Heart left ventricle (tissue), 16 donors: ENCODE data around the gene DCX. TPM values are rescaled to one million over a fixed set of nuclear protein-coding genes. Genes with fewer than 3 reads are reported as not detected.
A peak's percentile ranks its signal among the peaks of the same experiment; 100 is the strongest.

Experiments
- ATAC-seq, 4 donors: fragments of 200-7000 bp; cut with Tn5 transposase; one replicate each; pipeline ENCODE4 v1.9.1; 2020 to 2022; ENCODE audit warnings: moderate library complexity in 4 of 4, mild to moderate bottlenecking in 3 of 4, moderate number of reproducible peaks in 1 of 4
- DNase-seq, 5 donors: peaks; one replicate each; pipeline ENCODE4 v3.0.0-alpha.2; 2020
- H3K27ac ChIP-seq, 12 donors: fragments of 200-600 bp; sonication (generic) in 4 of 12; one replicate each; pipeline versions ENCODE4 v1.5.0 to v1.8.0; 2016 to 2022; ENCODE audit warnings: mild to moderate bottlenecking in 2 of 12
- H3K27me3 ChIP-seq, 9 donors: fragments of 200-600 bp; sonication (generic) in 2 of 9; one replicate each; pipeline versions ENCODE4 v1.5.1 to v1.8.0; 2016 to 2022; ENCODE audit warnings: mild to moderate bottlenecking in 3 of 9
- H3K36me3 ChIP-seq, 9 donors: fragments of 200-600 bp; sonication (generic) in 2 of 9; one replicate each; pipeline versions ENCODE4 v1.5.0 to v1.8.0; 2018 to 2022; ENCODE audit warnings: mild to moderate bottlenecking in 2 of 9
- H3K4me1 ChIP-seq, 12 donors: fragments of 200-600 bp; sonication (generic) in 4 of 12; one replicate each; pipeline versions ENCODE4 v1.5.0 to v1.8.0; 2016 to 2022; ENCODE audit warnings: mild to moderate bottlenecking in 3 of 12
- H3K4me3 ChIP-seq, 12 donors: fragments of 200-600 bp; sonication (generic) in 4 of 12; one replicate each; pipeline versions ENCODE4 v1.5.0 to v1.8.0; 2017 to 2022; ENCODE audit warnings: mild to moderate bottlenecking in 9 of 12, moderate library complexity in 4 of 12
- H3K9me3 ChIP-seq, 12 donors: fragments of 200-600 bp; sonication (generic) in 4 of 12; one replicate each; pipeline versions ENCODE4 v1.5.0 to v1.8.0; 2016 to 2022; ENCODE audit warnings: mild to moderate bottlenecking in 1 of 12
- POLR2A ChIP-seq, 2 donors: fragments of 450-650 bp; IDR thresholded peaks; one replicate each; pipeline ENCODE4 v1.6.1; 2017; ENCODE audit warnings: antibody characterized with exemption in 2 of 2, mild to moderate bottlenecking in 2 of 2, moderate library complexity in 2 of 2
- WGBS, 4 donors: extraction: QIAGEN DNeasy Blood & Tissue Kit in 2 of 4; methylation state at CpG; one replicate each; pipeline versions ENCODE4 v1.1.5 to v1.1.7; 2013 to 2018; 5-methylcytosine and 5-hydroxymethylcytosine counted together
- intact Hi-C, 10 donors: fragments of 100-400 bp; cut with DNase I; formaldehyde crosslinking; loops; one replicate each; pipeline versions ENCODE4 v1.11.1 to v1.14.2; 2022
- polyA plus RNA-seq, 2 donors: library from polyadenylated mRNA; stranded (reverse); fragments of 200-250 nt; gene quantifications; one replicate each; pipeline ENCODE4 v1.2.3, GENCODE V29; 2013
- total RNA-seq, 9 donors: library from RNA; depleted of rRNA in 2 of 9; stranded (reverse); fragments of >200 nt in 2 of 9; fragmentation: NEBNext Ultra II Directional in 3 of 9; extraction: Animal tissue kit (Norgen Biotek cat#: 25700) in 3 of 9; gene quantifications; one replicate each; pipeline versions ENCODE4 v1.1.0 to v1.2.4, GENCODE V29; 2016 to 2023
- TF ChIP-seq, protein P1 (sequence below), 12 donors: fragments of 200-600 bp; sonication (generic) in 4 of 12; IDR thresholded peaks; one replicate each; pipeline versions ENCODE4 v1.5.0 to v1.8.0; 2018 to 2022; ENCODE audit warnings: antibody characterized with exemption in 12 of 12, mild to moderate bottlenecking in 5 of 12
- donor health status: ischemic (EF 13 %, LVEDD 7.1; RV severe dilation, severe dysfunction).
- donor health status: healthy with polysubstance abuse.
- donor health status: DM: no; HTN: yes; CAD: no.
- donor health status: DM: no; HTN: no; CAD: no.
- donor health status: ischemic (EF 25% LVEDD 6.9; RV normal size, moderate dysfunction).
- donor health status: ischemic (EF 25% LVEDD 5.7; RV mildly dilated, moderate dysfunction).
- donor health status: healthy.
- donor health status: DM: yes; HTN: yes; CAD: no.
- donor health status: ischemic (EF 35%, LVEDD 5.7; RV mildly dilated, moderate dysfunction).
- donor health status: nonischemic (EF 11% LVEDD 7.7; RV severe dilation, severe dysfunction).
- donor health status: DM: yes; HTN: yes; CAD: no.
- donor health status: PGD.
- donor health status: ischemic (EF 29% LVEDD 5.4; RV normal size, mild dysfunction).
- donor health status: nonischemic (EF 23%, LVEDD 6.1; RV moderate dilation, normal function).

The DCX gene
- total and polyA plus RNA-seq, 11 donors, result 0.04 to 0.09 (median 0.07) TPM; not detected in 7

DNA sequence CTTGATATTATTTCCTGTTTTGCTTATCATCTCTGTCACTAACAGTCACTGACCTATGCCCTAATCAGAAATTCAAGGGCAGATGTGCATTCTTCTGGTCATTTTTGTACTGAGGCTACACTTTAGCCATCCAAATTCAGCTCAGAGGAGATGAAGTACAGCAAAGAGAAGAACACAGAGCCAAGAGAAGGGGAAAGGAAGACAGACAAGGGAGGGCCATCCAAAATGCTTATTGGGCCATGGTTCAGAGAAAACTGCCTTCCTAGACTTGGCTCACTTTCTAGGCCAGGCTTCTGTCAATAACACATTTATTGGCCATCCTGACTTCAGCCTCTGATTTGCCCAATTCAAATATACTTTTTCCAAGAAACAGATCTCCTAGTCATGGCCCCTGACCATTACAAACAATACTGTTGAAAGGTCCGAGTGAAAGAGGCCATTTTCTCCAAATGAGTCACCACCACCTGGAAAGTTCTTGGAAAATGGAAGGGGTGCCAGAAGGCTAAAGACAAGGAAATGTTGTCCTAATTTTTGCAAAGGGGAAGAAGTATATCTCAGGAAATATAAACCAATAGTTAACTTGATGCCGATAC, 56.4 kb downstream of the DCX start:
- no peak overlapping the region for H3K27ac ChIP-seq
- 60 to 75% (median 70%) methylated on average over 2 of the region's 2 CpGs for WGBS, 4 donors

GRCh38 chrX:111354496-111354895, 57.5 kb downstream of the DCX start:
- no peak overlapping the region for H3K27ac ChIP-seq
- no peak overlapping the region for H3K4me3 ChIP-seq
- H3K36me3 ChIP-seq, result no peaks in the 10 kb centered on the region
- DNase-seq (no peak), ATAC-seq (no peak)
- TF ChIP-seq, protein P1, sequence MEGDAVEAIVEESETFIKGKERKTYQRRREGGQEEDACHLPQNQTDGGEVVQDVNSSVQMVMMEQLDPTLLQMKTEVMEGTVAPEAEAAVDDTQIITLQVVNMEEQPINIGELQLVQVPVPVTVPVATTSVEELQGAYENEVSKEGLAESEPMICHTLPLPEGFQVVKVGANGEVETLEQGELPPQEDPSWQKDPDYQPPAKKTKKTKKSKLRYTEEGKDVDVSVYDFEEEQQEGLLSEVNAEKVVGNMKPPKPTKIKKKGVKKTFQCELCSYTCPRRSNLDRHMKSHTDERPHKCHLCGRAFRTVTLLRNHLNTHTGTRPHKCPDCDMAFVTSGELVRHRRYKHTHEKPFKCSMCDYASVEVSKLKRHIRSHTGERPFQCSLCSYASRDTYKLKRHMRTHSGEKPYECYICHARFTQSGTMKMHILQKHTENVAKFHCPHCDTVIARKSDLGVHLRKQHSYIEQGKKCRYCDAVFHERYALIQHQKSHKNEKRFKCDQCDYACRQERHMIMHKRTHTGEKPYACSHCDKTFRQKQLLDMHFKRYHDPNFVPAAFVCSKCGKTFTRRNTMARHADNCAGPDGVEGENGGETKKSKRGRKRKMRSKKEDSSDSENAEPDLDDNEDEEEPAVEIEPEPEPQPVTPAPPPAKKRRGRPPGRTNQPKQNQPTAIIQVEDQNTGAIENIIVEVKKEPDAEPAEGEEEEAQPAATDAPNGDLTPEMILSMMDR (IDR thresholded peaks at IDR 0.05), result no peak
- TF ChIP-seq POLR2A (IDR thresholded peaks at IDR 0.05), result no peak
- no peaks in the 10 kb centered on the region for H3K27me3 ChIP-seq
- intact Hi-C loops, result loop anchor here in 1 of 10 donors (5.0 kb wide), 1 partner anchor 188 kb away; no protein-coding TSS in a partner anchor
- 47 to 57% (median 52%) methylated on average over 1 of the region's 1 CpG for WGBS, 4 donors
- H3K4me1 ChIP-seq, result peaks cover 0 to 7% (median 0%) of the 10 kb centered on the region in 12 donors
- no peaks in the 10 kb centered on the region for H3K9me3 ChIP-seq

More for the DNA sequence above, 56.4 kb downstream of the DCX start:
- intact Hi-C loops, result no loop called here
- ATAC-seq (peak in 3 of 4 donors; percentile 52 to 58 (median 55)), DNase-seq (no peak)
- TF ChIP-seq POLR2A (IDR thresholded peaks at IDR 0.05), result no peak
- TF ChIP-seq, protein P1 (IDR thresholded peaks at IDR 0.05), result no peak
- Histone ChIP-seq H3K9me3 (no peaks in the 10 kb centered on the region), H3K4me3 (no peak overlapping the region), H3K36me3 (no peaks in the 10 kb centered on the region), H3K27me3 (peaks cover 0 to 4% (median 0%) of the 10 kb centered on the region in 9 donors), H3K4me1 (peaks cover 0 to 7% (median 0%) of the 10 kb centered on the region in 12 donors)

DNA sequence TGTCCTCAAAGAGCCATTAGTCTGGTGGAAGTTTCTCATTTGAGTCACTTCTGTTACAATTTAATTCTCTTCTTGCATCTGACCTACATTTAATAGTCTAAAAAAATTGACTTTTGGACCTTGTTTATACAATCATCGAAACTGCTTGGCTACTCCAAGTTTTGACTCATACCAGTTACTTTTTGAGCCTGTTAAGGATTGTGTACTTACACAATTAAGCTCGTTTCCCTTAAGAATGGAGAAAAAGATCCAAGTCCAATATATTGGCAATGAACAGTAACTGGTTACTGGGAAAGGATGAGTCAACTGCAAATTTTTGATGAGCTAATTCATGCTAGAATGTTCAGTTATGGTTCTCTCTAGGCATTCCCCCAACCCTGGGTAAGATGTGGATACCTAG, 58.2 kb downstream of the DCX start:
- no peaks in the 10 kb centered on the region for H3K36me3 ChIP-seq
- TF ChIP-seq, protein P1 (IDR thresholded peaks at IDR 0.05), result no peak
- no peak for TF ChIP-seq POLR2A (IDR thresholded peaks at IDR 0.05)
- intact Hi-C loops, result loop anchor here in 1 of 10 donors (5.0 kb wide), 1 partner anchor 189 kb away; no protein-coding TSS in a partner anchor
- H3K4me3 ChIP-seq, result no peak overlapping the region
- no peak overlapping the region for H3K27ac ChIP-seq
- no peak for DNase-seq
- H3K27me3 ChIP-seq, result no peaks in the 10 kb centered on the region
- 47 to 76% (median 51%) methylated on average over 2 of the region's 2 CpGs for WGBS, 4 donors
- no peaks in the 10 kb centered on the region for H3K9me3 ChIP-seq
- ATAC-seq, result peak in 1 of 4 donors; percentile 52
- H3K4me1 ChIP-seq, result peaks cover 0 to 7% (median 0%) of the 10 kb centered on the region in 12 donors

GRCh38 chrX:111352424-111352823, 59.6 kb downstream of the DCX start:
- Histone ChIP-seq H3K27me3 (no peaks in the 10 kb centered on the region), H3K36me3 (no peaks in the 10 kb centered on the region), H3K27ac (no peak overlapping the region), H3K4me1 (peaks cover 0 to 7% (median 0%) of the 10 kb centered on the region in 12 donors), H3K9me3 (no peaks in the 10 kb centered on the region), H3K4me3 (no peak overlapping the region)
- TF ChIP-seq, protein P1 (IDR thresholded peaks at IDR 0.05), result no peak
- no peak for TF ChIP-seq POLR2A (IDR thresholded peaks at IDR 0.05)
- intact Hi-C loops, result loop anchor here in 1 of 10 donors (5.0 kb wide), 1 partner anchor 190 kb away; no protein-coding TSS in a partner anchor
- ATAC-seq (peak; percentile 56 to 71 (median 68)), DNase-seq (peak; percentile 29 to 66 (median 33))
- 58 to 81% (median 73%) methylated on average over 1 of the region's 1 CpG for WGBS, 4 donors
